ENCODE results near the gene UGDH. TPM values are rescaled to one million over a fixed set of nuclear protein-coding genes. Genes with fewer than 3 reads are reported as not detected.
"Not testable (repeated sequence)": the region's sequence is repeated elsewhere in the genome, so short reads cannot be mapped to it uniquely, and the experiment has no call there.

UGDH gene
- total and polyA plus RNA-seq, 4 donors = 50.7 to 58.0 (median 54.1) TPM

GRCh38 chr4:39521253-39521919 is 5.9 kb downstream of the UGDH start:
- no peak for DNase-seq (ENCODE audit: low read depth in 4 of 6, low spot score in 6 of 6)
- Histone ChIP-seq H3K9me3 (ENCODE audit: control insufficient read depth, insufficient read depth, low read length) (no peaks in the 10 kb centered on the region), H3K27ac (ENCODE audit: low read depth, low read length) (no peak overlapping the region), H3K36me3 (ENCODE audit: control insufficient read depth, insufficient read depth, low read length) (peaks cover 23% of the 10 kb centered on the region), H3K4me1 (ENCODE audit: control insufficient read depth, insufficient read depth, low read length) (peaks cover 16% of the 10 kb centered on the region), H3K4me3 (ENCODE audit: low read depth, low read length) (no peak overlapping the region), H3K27me3 (ENCODE audit: control insufficient read depth, insufficient read depth, low read length) (no peaks in the 10 kb centered on the region)
- 100% methylated on average over 1 of the region's 5 CpGs for WGBS (ENCODE audit: insufficient coverage)

DNA sequence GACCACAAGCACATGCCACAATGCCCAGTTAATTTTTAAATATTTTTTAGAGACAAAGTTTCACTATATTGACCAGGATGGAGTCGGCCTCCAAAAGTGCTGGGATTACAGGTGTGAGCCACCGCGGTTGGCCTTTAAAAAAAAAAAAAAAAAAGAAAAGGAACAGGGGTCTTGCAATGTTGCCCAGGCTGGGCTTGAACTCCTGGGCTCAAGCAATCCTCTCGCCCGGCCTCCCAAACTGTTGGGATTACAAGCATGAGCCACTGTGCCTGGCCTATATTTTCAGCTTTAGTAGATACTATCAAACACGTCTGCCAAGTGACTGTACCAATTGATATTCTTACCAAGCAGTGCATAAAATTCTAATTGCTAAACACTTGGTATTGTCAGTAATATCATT is 8.8 kb downstream of the UGDH start:
- Histone ChIP-seq H3K36me3 (ENCODE audit: control insufficient read depth, insufficient read depth, low read length) (peaks cover 32% of the 10 kb centered on the region), H3K4me3 (ENCODE audit: low read depth, low read length) (no peak overlapping the region), H3K9me3 (ENCODE audit: control insufficient read depth, insufficient read depth, low read length) (no peaks in the 10 kb centered on the region), H3K27me3 (ENCODE audit: control insufficient read depth, insufficient read depth, low read length) (no peaks in the 10 kb centered on the region), H3K4me1 (ENCODE audit: control insufficient read depth, insufficient read depth, low read length) (peaks cover 7% of the 10 kb centered on the region), H3K27ac (ENCODE audit: low read depth, low read length) (no peak overlapping the region)
- no peak for DNase-seq (ENCODE audit: low read depth in 4 of 6, low spot score in 6 of 6)
- WGBS (ENCODE audit: insufficient coverage) = 100% methylated on average over 5 of the region's 6 CpGs

- no peak for DNase-seq (ENCODE audit: low read depth in 4 of 6, low spot score in 6 of 6)
- no peaks in the 10 kb centered on the region for H3K9me3 ChIP-seq (ENCODE audit: control insufficient read depth, insufficient read depth, low read length)
- H3K4me3 ChIP-seq (ENCODE audit: low read depth, low read length) = no peak overlapping the region
- H3K27me3 ChIP-seq (ENCODE audit: control insufficient read depth, insufficient read depth, low read length) = no peaks in the 10 kb centered on the region
- peaks cover 34% of the 10 kb centered on the region for H3K36me3 ChIP-seq (ENCODE audit: control insufficient read depth, insufficient read depth, low read length)
- no peaks in the 10 kb centered on the region for H3K4me1 ChIP-seq (ENCODE audit: control insufficient read depth, insufficient read depth, low read length)
- H3K27ac ChIP-seq (ENCODE audit: low read depth, low read length) = no peak overlapping the region
- WGBS (ENCODE audit: insufficient coverage) = no CpG with 5 or more reads among the region's 2 CpGs
These were observed 10.8 kb downstream of the UGDH start for GRCh38 chr4:39516407-39516966.

DNA sequence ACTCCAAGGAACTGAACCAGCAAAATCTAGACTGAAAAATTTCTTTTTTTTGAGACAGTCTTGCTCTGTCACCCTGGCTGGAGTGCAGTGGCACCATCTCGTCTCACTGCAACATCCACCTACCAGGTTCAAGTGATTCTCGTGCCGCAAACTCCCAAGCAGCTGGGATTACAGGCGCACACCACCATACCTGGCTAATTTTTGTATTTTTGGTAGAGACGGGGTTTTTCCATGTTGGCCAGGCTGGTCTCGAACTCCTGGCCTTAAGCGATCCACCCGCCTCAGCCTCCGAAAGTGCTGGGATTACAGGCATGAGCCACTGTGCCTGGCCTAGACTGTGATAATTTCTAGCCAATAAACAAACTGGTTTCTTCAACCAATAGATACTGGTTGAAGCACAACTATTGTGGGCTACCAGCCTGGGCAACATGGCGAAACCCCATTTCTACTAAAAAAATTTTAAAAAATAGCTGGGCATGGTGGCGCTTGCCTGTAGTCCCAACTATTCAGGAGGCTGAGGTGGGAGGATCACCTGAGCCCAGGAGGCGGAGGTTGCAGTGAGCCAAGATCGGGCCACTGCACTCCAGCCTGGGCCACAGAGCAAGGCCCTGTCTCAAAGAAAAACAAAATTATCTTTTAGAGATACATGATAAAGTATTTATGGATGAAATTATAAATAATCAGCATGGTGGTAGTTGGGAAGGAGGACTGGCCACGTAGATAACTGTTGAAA is 11.4 kb downstream of the UGDH start:
- not testable (repeated sequence) for H3K27me3 ChIP-seq (ENCODE audit: control insufficient read depth, insufficient read depth, low read length); H3K4me3 ChIP-seq (ENCODE audit: low read depth, low read length); DNase-seq (ENCODE audit: low read depth in 4 of 6, low spot score in 6 of 6); H3K9me3 ChIP-seq (ENCODE audit: control insufficient read depth, insufficient read depth, low read length); H3K4me1 ChIP-seq (ENCODE audit: control insufficient read depth, insufficient read depth, low read length); H3K27ac ChIP-seq (ENCODE audit: low read depth, low read length)
- peaks cover 34% of the 10 kb centered on the region for H3K36me3 ChIP-seq (ENCODE audit: control insufficient read depth, insufficient read depth, low read length)
- 96% methylated on average over 6 of the region's 14 CpGs for whole genome bisulfite sequencing (ENCODE audit: insufficient coverage)

DNA sequence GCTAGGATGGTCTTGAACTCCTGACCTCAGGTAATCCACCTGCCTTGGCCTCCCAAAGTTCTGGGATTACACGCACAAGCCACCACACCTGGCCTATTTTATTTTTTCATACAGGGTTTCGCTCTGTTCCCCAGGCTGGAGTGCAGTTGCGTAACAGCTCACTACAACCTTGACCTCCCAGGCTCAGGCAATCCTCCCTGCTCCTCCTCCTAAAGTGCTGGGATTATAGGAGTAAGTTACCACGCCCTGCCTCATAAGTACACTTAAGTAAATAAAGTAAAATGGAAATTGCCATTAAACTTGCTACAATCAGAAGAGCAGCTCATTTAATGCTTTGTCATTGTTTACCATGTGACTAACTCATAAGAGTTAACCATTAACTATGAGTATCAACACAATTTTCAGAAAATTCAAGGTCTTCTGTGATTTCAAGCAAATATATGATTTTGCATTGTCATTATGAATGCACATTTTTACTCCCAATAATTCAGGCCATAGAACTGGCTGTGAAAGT is 12.3 kb downstream of the UGDH start:
- 100% methylated on average over 1 of the region's 4 CpGs for WGBS (ENCODE audit: insufficient coverage)
- no peaks in the 10 kb centered on the region for H3K4me1 ChIP-seq (ENCODE audit: control insufficient read depth, insufficient read depth, low read length)
- no peaks in the 10 kb centered on the region for H3K9me3 ChIP-seq (ENCODE audit: control insufficient read depth, insufficient read depth, low read length)
- H3K36me3 ChIP-seq (ENCODE audit: control insufficient read depth, insufficient read depth, low read length) = peaks cover 32% of the 10 kb centered on the region
- no peaks in the 10 kb centered on the region for H3K27me3 ChIP-seq (ENCODE audit: control insufficient read depth, insufficient read depth, low read length)
- no peak for DNase-seq (ENCODE audit: low read depth in 4 of 6, low spot score in 6 of 6)
- H3K4me3 ChIP-seq (ENCODE audit: low read depth, low read length) = no peak overlapping the region
- H3K27ac ChIP-seq (ENCODE audit: low read depth, low read length) = no peak overlapping the region

- peaks cover 30% of the 10 kb centered on the region for H3K36me3 ChIP-seq (ENCODE audit: control insufficient read depth, insufficient read depth, low read length)
- H3K4me1 ChIP-seq (ENCODE audit: control insufficient read depth, insufficient read depth, low read length); H3K4me3 ChIP-seq (ENCODE audit: low read depth, low read length); DNase-seq (ENCODE audit: low read depth in 4 of 6, low spot score in 6 of 6); H3K27me3 ChIP-seq (ENCODE audit: control insufficient read depth, insufficient read depth, low read length); H3K9me3 ChIP-seq (ENCODE audit: control insufficient read depth, insufficient read depth, low read length); H3K27ac ChIP-seq (ENCODE audit: low read depth, low read length): not testable (repeated sequence)
- WGBS (ENCODE audit: insufficient coverage) = 100% methylated on average over 1 of the region's 1 CpG
These were observed 13.0 kb downstream of the UGDH start for GRCh38 chr4:39514266-39514665.

DNA sequence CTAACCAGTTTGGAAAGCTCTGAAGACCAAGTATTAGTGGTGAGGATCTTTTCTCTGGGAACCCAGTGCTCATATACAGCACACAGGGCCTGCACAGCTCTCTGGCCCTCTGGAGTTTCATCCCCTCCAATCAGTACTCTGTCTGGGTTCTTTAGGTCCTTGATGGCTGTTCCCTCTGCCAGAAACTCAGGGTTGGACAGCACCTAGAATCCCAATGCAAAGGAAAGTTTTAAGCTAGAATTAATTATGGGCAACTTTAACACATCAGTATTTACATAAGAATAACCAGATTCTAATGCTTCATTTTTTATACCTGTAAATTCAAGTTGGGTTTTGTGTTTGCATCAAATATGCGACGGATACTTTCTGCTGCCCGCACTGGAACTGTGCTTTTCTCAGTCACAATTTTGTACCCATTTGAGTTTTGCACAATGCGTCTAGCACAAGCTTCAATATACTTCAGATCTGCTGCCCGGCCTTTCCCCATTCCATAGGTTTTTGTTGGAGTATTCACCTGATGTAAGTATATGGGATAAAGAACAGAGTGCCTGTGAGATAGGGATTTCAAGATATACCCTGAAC is 16.8 kb downstream of the UGDH start:
- DNase-seq (ENCODE audit: low read depth in 4 of 6, low spot score in 6 of 6) = no peak
- Histone ChIP-seq H3K27me3 (ENCODE audit: control insufficient read depth, insufficient read depth, low read length) (no peaks in the 10 kb centered on the region), H3K36me3 (ENCODE audit: control insufficient read depth, insufficient read depth, low read length) (peaks cover 28% of the 10 kb centered on the region), H3K4me3 (ENCODE audit: low read depth, low read length) (no peak overlapping the region), H3K9me3 (ENCODE audit: control insufficient read depth, insufficient read depth, low read length) (no peaks in the 10 kb centered on the region), H3K4me1 (ENCODE audit: control insufficient read depth, insufficient read depth, low read length) (no peaks in the 10 kb centered on the region), H3K27ac (ENCODE audit: low read depth, low read length) (no peak overlapping the region)
- no CpG with 5 or more reads among the region's 5 CpGs for WGBS (ENCODE audit: insufficient coverage)

DNA sequence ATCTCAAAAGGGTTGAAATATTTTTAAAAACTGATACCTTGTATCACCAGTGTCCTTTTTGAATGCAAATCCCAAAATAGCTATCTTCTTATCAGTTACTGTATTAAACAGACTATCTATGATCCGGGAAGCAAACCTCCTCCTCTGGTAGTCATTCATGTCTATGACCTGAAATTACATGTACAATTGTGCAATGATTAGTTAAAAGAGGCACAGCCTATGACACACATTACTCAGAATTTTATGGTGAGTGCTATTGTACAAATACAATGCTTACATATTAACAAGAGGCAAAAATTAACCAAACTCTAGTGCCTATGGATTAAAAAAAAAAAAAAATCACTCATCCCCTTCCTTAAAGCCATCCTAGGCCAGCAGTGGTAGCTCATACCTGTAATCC is 21.7 kb downstream of the UGDH start:
- Histone ChIP-seq H3K27ac (ENCODE audit: low read depth, low read length) (no peak overlapping the region), H3K36me3 (ENCODE audit: control insufficient read depth, insufficient read depth, low read length) (peaks cover 56% of the 10 kb centered on the region), H3K4me1 (ENCODE audit: control insufficient read depth, insufficient read depth, low read length) (no peaks in the 10 kb centered on the region), H3K4me3 (ENCODE audit: low read depth, low read length) (no peak overlapping the region), H3K27me3 (ENCODE audit: control insufficient read depth, insufficient read depth, low read length) (no peaks in the 10 kb centered on the region), H3K9me3 (ENCODE audit: control insufficient read depth, insufficient read depth, low read length) (no peaks in the 10 kb centered on the region)
- 100% methylated on average over 1 of the region's 1 CpG for WGBS (ENCODE audit: insufficient coverage)
- no peak for DNase-seq (ENCODE audit: low read depth in 4 of 6, low spot score in 6 of 6)

- Histone ChIP-seq H3K36me3 (ENCODE audit: control insufficient read depth, insufficient read depth, low read length) (peaks cover 60% of the 10 kb centered on the region), H3K9me3 (ENCODE audit: control insufficient read depth, insufficient read depth, low read length) (no peaks in the 10 kb centered on the region), H3K27me3 (ENCODE audit: control insufficient read depth, insufficient read depth, low read length) (no peaks in the 10 kb centered on the region), H3K4me1 (ENCODE audit: control insufficient read depth, insufficient read depth, low read length) (no peaks in the 10 kb centered on the region), H3K4me3 (ENCODE audit: low read depth, low read length) (no peak overlapping the region), H3K27ac (ENCODE audit: low read depth, low read length) (no peak overlapping the region)
- 100% methylated on average over 1 of the region's 2 CpGs for WGBS (ENCODE audit: insufficient coverage)
- no peak for DNase-seq (ENCODE audit: low read depth in 4 of 6, low spot score in 6 of 6)
These were observed 22.7 kb downstream of the UGDH start for GRCh38 chr4:39504538-39504937.

Measured in spinal cord (tissue), 10 donors.